Mesenchymal stem cell (in vitro differentiated cells and primary cell): ENCODE measurements around the gene TRPM3.

Source experiments
- DNase-seq: peaks from one replicate; pipeline ENCODE4 v3.0.0-alpha.2; 2013
- H2AFZ ChIP-seq: one replicate; pipeline ENCODE4 v1.6.1; 2013; ENCODE audit warnings: low read depth, mild to moderate bottlenecking, control low read depth, inconsistent platforms, low read length, moderate library complexity
- H2AK5ac ChIP-seq: 2 replicates; pipeline ENCODE4 v1.6.1; 2013; ENCODE audit warnings: low read length, moderate library complexity, mild to moderate bottlenecking, inconsistent platforms; ENCODE audit not compliant: severe bottlenecking
- H2BK120ac ChIP-seq: one replicate; pipeline ENCODE4 v1.6.1; 2013; ENCODE audit warnings: low read depth, mild to moderate bottlenecking, inconsistent platforms, low read length, moderate library complexity
- H2BK12ac ChIP-seq, 2 experiments: one replicate each; pipeline ENCODE4 v1.6.1; 2013; ENCODE audit warnings: inconsistent platforms in 2 of 2, low read length in 2 of 2, mild to moderate bottlenecking in 2 of 2, moderate library complexity in 2 of 2, control low read depth in 1 of 2
- H2BK15ac ChIP-seq: one replicate; pipeline ENCODE4 v1.6.1; 2013; ENCODE audit warnings: mild to moderate bottlenecking, low read depth, inconsistent platforms; ENCODE audit not compliant: poor library complexity, severe bottlenecking
- H2BK5ac ChIP-seq: 2 replicates; pipeline ENCODE4 v1.6.1; 2013; ENCODE audit warnings: low read depth, mild to moderate bottlenecking, low read length, control low read depth, inconsistent platforms; ENCODE audit not compliant: poor library complexity, severe bottlenecking
- H3K14ac ChIP-seq, 2 experiments: one replicate each; pipeline ENCODE4 v1.6.1; 2013; ENCODE audit warnings: inconsistent platforms in 2 of 2, low read length in 2 of 2, control low read depth in 1 of 2, mild to moderate bottlenecking in 1 of 2, moderate library complexity in 1 of 2
- H3K18ac ChIP-seq, 2 experiments: one replicate each; pipeline ENCODE4 v1.6.1; 2013; ENCODE audit warnings: inconsistent platforms in 2 of 2, low read length in 2 of 2, control low read depth in 1 of 2, low read depth in 1 of 2, mild to moderate bottlenecking in 1 of 2
- H3K23ac ChIP-seq, 2 experiments: one replicate each; pipeline ENCODE4 v1.6.1; 2013; ENCODE audit warnings: inconsistent platforms in 2 of 2, low read length in 2 of 2, mild to moderate bottlenecking in 2 of 2, moderate library complexity in 2 of 2, control low read depth in 1 of 2
- H3K27ac ChIP-seq: 2 replicates; pipeline ENCODE4 v1.5.1; 2013; ENCODE audit warnings: mild to moderate bottlenecking, moderate library complexity, low read length, control low read depth, inconsistent platforms; ENCODE audit not compliant: poor library complexity, severe bottlenecking
- H3K27me3 ChIP-seq, 2 experiments: 2 replicates each; pipeline versions ENCODE4 v1.6.1 to v1.7.0; 2013; ENCODE audit warnings: low read length in 2 of 2, mild to moderate bottlenecking in 2 of 2, moderate library complexity in 2 of 2, control low read depth in 1 of 2, inconsistent platforms in 1 of 2; ENCODE audit not compliant: control insufficient read depth in 1 of 2, insufficient read depth in 1 of 2
- H3K36me3 ChIP-seq, 2 experiments: 2 replicates each; pipeline versions ENCODE4 v1.6.1 to v1.7.0; 2013; ENCODE audit warnings: low read length in 2 of 2, control low read depth in 1 of 2, inconsistent platforms in 1 of 2, low read depth in 1 of 2, mild to moderate bottlenecking in 1 of 2; ENCODE audit not compliant: insufficient read depth in 2 of 2, control insufficient read depth in 1 of 2
- H3K4ac ChIP-seq, 2 experiments: one replicate each; pipeline ENCODE4 v1.6.1; 2013; ENCODE audit warnings: inconsistent platforms in 2 of 2, low read length in 2 of 2, mild to moderate bottlenecking in 2 of 2, moderate library complexity in 2 of 2, control low read depth in 1 of 2, low read depth in 1 of 2
- H3K4me1 ChIP-seq: 2 replicates; pipeline ENCODE4 v1.6.1; 2013; ENCODE audit warnings: low read depth, low read length, control low read depth; ENCODE audit not compliant: control insufficient read depth, insufficient read depth
- H3K4me2 ChIP-seq: 2 replicates; pipeline ENCODE4 v1.6.1; 2013; ENCODE audit warnings: low read length, mild to moderate bottlenecking, inconsistent platforms; ENCODE audit not compliant: poor library complexity, severe bottlenecking
- H3K4me3 ChIP-seq, 2 experiments: 2 replicates each; pipeline versions ENCODE4 v1.5.1 to v1.7.0; 2013; ENCODE audit warnings: low read length in 2 of 2, mild to moderate bottlenecking in 2 of 2, control low read depth in 1 of 2, low read depth in 1 of 2; ENCODE audit not compliant: insufficient read depth in 1 of 2
- H3K79me1 ChIP-seq: replicated peaks from 2 replicates; pipeline ENCODE4 v1.6.1; 2013; ENCODE audit warnings: mild to moderate bottlenecking, control low read depth, low read length, inconsistent platforms; ENCODE audit not compliant: poor library complexity, severe bottlenecking
- H3K9ac ChIP-seq: 2 replicates; pipeline ENCODE4 v1.7.0; 2013; ENCODE audit warnings: mild to moderate bottlenecking, low read length, moderate library complexity
- H3K9me3 ChIP-seq: 2 replicates; pipeline ENCODE4 v1.7.0; 2013; ENCODE audit warnings: mild to moderate bottlenecking, low read length; ENCODE audit not compliant: control insufficient read depth
- H4K8ac ChIP-seq: one replicate; pipeline ENCODE4 v1.6.1; 2013; ENCODE audit warnings: inconsistent platforms, mild to moderate bottlenecking, low read length, moderate library complexity
- H4K91ac ChIP-seq: one replicate; pipeline ENCODE4 v1.6.1; 2013; ENCODE audit warnings: mild to moderate bottlenecking, low read length, inconsistent platforms
- WGBS: methylation state at CpG from one replicate; pipeline ENCODE4 v1.1.7; 2013; ENCODE audit warnings: mixed read lengths; 5-methylcytosine and 5-hydroxymethylcytosine counted together

The TRPM3 gene

DNA sequence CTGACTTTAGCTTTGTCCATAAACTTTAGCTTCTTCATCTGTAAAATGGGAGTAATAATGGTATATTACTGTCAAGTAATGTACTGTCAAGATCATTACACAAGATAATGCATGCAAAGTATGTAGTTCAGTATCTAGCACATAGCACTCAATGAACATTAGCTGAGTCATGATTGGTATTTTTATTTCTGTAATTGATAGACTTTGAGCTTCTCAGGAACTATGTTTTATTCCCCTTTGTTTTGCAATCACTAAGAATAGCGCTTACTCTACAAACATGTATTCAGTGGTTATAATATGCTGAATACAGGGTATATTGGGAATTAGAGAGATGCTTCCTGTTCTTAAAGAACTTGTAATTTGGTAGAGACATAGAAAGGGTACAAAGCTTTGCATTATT is 564.6 kb downstream of the TRPM3 start:
- no peak overlapping the region for H2BK5ac ChIP-seq
- no peak overlapping the region for H3K18ac ChIP-seq
- no peak overlapping the region for H3K9ac ChIP-seq
- H3K27me3 ChIP-seq: no peaks in the 10 kb centered on the region
- no peaks in the 10 kb centered on the region for H3K36me3 ChIP-seq
- no peak overlapping the region for H3K4ac ChIP-seq
- peaks cover 2% of the 10 kb centered on the region for H3K4me1 ChIP-seq
- no CpG with 5 or more reads among the region's 1 CpG for WGBS
- no peak overlapping the region for H2BK12ac ChIP-seq
- DNase-seq: no peak
- no peak overlapping the region for H3K4me3 ChIP-seq
- no peaks in the 10 kb centered on the region for H3K9me3 ChIP-seq
- H2BK15ac ChIP-seq: no peak overlapping the region
- H2BK120ac ChIP-seq: no peak overlapping the region
- H4K91ac ChIP-seq: no peak overlapping the region
- no peaks in the 10 kb centered on the region for H3K79me1 ChIP-seq
- no peak overlapping the region for H3K23ac ChIP-seq
- no peak overlapping the region for H2AFZ ChIP-seq
- H3K27ac ChIP-seq: no peak overlapping the region
- H4K8ac ChIP-seq: no peak overlapping the region
- no peak overlapping the region for H2AK5ac ChIP-seq
- H3K14ac ChIP-seq: no peak overlapping the region
- H3K4me2 ChIP-seq: no peak overlapping the region

DNA sequence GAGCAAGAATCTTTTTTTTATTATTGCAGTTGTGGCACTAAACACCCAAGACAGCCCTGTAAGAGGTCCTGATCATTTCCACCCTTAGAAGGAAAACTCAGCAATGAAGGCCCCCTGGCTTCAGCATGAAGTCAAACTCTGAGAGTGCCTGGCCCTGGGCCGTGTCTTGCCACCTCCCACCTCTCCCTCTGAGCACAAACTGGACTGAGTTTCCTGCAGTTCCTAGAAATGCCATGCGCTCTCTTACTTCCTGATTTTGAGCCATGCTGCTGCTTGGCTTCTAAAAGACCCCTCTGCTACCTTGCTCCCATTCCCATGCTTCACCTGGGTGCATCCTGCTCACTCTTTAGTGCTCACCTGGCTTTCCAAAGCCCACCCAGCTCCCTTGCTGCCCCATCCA is 566.5 kb downstream of the TRPM3 start:
- 90% methylated on average over 2 of the region's 2 CpGs for WGBS
- no peak overlapping the region for H2AK5ac ChIP-seq
- peak overlapping the region in 1 of 2 experiments; percentile 15 for H2BK12ac ChIP-seq
- no peaks in the 10 kb centered on the region for H3K27me3 ChIP-seq
- no peak for DNase-seq
- no peak overlapping the region for H2AFZ ChIP-seq
- H3K4me1 ChIP-seq: peaks cover 2% of the 10 kb centered on the region
- no peak overlapping the region for H2BK5ac ChIP-seq
- H2BK15ac ChIP-seq: no peak overlapping the region
- peak overlapping the region in 1 of 2 experiments; percentile 35 for H3K14ac ChIP-seq
- no peaks in the 10 kb centered on the region for H3K36me3 ChIP-seq
- no peaks in the 10 kb centered on the region for H3K9me3 ChIP-seq
- H3K18ac ChIP-seq: peak overlapping the region in 1 of 2 experiments; percentile 37
- H3K4me2 ChIP-seq: no peak overlapping the region
- H3K4ac ChIP-seq: no peak overlapping the region
- H3K4me3 ChIP-seq: no peak overlapping the region
- H3K27ac ChIP-seq: no peak overlapping the region
- H3K23ac ChIP-seq: no peak overlapping the region
- no peaks in the 10 kb centered on the region for H3K79me1 ChIP-seq
- H4K91ac ChIP-seq: no peak overlapping the region
- no peak overlapping the region for H4K8ac ChIP-seq
- H3K9ac ChIP-seq: no peak overlapping the region
- H2BK120ac ChIP-seq: no peak overlapping the region

DNA sequence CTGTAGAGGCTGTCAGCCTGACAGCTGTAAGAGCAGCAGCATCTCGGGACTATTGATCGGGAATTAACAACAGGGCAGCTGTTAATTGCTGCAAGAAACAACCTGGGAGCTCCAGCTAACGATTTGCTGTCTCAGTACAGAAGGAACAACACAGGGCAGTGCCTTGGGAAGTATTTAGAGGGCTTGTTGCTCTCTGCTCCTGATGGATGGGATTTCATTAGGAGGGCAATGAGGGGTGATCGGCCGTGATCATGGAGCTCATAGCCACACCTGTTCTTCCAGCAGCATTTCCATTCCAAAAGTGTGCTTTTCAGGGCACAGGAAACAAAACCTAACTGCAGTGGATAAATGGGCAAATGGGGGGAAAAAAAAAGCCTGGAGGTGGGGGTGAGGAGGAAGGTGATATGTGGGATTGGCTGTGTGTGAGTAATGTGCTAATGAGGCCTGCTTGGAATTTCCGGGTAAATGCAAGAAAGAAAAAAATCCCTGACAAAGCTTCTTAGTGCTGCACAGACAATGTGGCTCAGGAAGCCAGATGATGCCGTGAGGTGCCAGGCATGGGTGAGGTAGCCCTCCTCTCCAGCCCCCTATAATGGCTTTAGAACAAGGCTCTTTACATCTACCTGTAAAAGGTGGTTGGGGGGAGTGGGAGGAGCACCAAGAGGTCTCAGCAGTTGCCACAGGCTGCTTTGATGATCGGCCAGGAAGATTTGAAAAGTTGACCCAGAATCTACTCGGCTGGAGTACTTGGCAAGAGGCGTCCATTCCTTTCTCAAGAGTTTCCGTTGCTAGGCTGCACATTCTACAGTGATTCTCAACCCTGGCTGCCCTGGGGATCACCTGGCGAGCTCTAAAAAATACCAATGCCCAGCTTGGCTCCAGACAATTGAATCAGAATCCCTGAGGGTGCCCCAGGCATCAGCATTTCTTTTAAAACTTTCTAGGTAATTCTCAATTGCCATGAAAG is 567.4 kb downstream of the TRPM3 start:
- peak; percentile 57 for DNase-seq

DNA sequence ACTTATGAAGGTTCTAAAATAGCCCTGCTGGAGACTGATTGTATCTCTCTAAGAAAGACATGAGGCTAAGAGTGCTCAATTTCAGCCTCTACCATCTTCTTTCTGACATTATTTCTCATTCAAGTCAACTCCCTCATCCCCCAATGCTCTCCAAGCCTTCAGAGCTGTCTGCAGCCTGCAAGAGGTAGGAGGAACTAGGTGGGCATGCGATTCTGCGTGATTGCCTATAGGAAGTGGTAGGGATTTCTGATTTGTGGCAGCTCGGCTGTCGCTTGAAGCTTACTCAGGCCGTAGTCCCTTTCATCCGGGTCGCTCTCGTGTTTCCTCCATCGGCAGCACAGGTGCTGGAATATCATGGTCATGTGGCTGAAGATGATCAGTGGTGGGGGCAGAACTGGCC is 568.9 kb downstream of the TRPM3 start:
- no peak for DNase-seq
- Histone ChIP-seq H3K79me1 (no peaks in the 10 kb centered on the region), H4K8ac (no peak overlapping the region), H2BK12ac (peak overlapping the region in 1 of 2 experiments; percentile 37), H3K23ac (no peak overlapping the region), H2BK120ac (no peak overlapping the region), H3K4me3 (no peak overlapping the region), H3K18ac (peak overlapping the region in 1 of 2 experiments; percentile 37), H3K27me3 (no peaks in the 10 kb centered on the region), H3K9me3 (no peaks in the 10 kb centered on the region), H3K14ac (no peak overlapping the region), H3K4me1 (peaks cover 2% of the 10 kb centered on the region), H2BK15ac (no peak overlapping the region), H2BK5ac (no peak overlapping the region), H2AFZ (no peak overlapping the region), H3K9ac (no peak overlapping the region), H2AK5ac (no peak overlapping the region), H3K4ac (no peak overlapping the region), H3K4me2 (no peak overlapping the region), H3K27ac (no peak overlapping the region), H3K36me3 (no peaks in the 10 kb centered on the region), H4K91ac (peak overlapping the region; percentile 34)
- WGBS: 96% methylated on average over 9 of the region's 9 CpGs

More for the DNA sequence above, 567.4 kb downstream of the TRPM3 start:
- Histone ChIP-seq H3K9ac (peak overlapping the region; percentile 7), H2AFZ (no peak overlapping the region), H4K8ac (peak overlapping the region; percentile 65), H3K14ac (no peak overlapping the region), H3K4me2 (no peak overlapping the region), H3K4ac (peak overlapping the region in 1 of 2 experiments; percentile 49), H2BK120ac (no peak overlapping the region), H3K23ac (no peak overlapping the region), H2BK12ac (peak overlapping the region in 1 of 2 experiments; percentile 37), H3K4me1 (peaks cover 2% of the 10 kb centered on the region), H2BK5ac (no peak overlapping the region), H3K79me1 (no peaks in the 10 kb centered on the region), H3K27me3 (no peaks in the 10 kb centered on the region), H3K27ac (no peak overlapping the region), H3K4me3 (no peak overlapping the region), H2AK5ac (no peak overlapping the region), H3K36me3 (no peaks in the 10 kb centered on the region), H2BK15ac (peak overlapping the region; percentile 45), H3K18ac (peak overlapping the region; percentile 68 to 69), H4K91ac (peak overlapping the region; percentile 40), H3K9me3 (no peaks in the 10 kb centered on the region)
- 75% methylated on average over 11 of the region's 12 CpGs for WGBS
